Activated naive CD4-positive, alpha-beta T cell (primary cell): ENCODE data around the gene SH3RF3.

Experiments used
- DNase-seq, 4 experiments: peaks; one replicate each; lab custom pipeline; 2025; lab: John Stamatoyannopoulos, UW

SH3RF3 gene

GRCh38 chr2:109287413-109287812 lies 158.4 kb downstream of the SH3RF3 start:
- no peak for DNase-seq

DNA sequence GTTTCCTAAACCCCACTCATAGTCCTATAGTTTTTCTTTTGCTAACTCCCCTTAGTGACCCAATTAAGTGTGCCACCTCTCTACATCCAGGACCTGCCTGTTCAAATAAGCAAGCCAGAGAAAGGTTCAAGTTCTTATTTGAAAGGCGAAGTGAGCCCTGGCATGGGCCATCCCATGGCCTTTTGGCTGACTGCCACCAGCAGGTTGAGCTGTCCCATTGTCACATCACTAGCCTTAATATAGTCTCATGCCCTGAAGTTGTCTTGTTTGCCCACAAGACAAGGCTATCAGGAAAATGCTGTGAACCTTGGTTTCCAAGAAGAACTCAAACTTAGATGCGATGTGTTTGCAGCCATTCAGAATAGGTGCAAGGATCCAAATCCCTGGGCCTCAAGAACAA lies 158.8 kb downstream of the SH3RF3 start:
- DNase-seq = no peak

GRCh38 chr2:109288544-109289368 lies 159.8 kb downstream of the SH3RF3 start:
- DNase-seq = no peak

GRCh38 chr2:109289504-109290222 lies 160.7 kb downstream of the SH3RF3 start:
- no peak for DNase-seq

DNA sequence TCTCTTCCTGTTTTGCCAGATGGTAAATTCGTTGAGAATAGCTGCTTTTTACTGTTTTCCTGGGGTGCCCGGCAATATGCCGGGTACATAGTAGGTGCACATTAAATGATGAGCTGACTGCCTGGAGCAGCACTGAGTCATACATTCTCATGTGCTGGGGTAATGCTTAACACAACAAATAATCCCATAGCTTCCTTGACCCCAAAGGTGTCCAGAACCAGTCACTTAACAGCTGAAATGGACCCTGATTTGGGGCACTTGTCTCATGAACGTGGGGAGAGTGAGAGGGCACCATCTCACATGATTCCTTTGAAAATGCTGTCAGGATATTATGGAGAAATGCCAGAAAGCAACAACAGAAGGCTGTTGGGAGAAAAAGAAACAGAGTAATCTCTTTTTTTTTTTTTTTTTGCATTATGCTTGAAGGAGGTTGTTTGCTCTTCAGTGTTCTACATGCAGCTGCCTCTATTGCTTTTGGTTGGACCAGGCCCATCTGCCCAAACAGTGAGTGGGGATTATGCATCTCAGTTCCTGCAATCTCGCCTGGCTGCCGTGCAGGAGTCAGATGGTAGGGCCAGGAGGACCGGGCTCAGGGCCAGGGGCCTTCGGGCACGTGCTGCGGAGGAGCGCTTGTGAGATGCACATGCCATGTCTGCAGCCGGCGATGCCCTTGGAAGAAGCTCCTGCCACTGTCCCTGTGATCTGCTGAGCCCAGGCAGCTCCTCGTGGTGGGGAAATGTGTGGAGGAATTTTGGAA lies 162.1 kb downstream of the SH3RF3 start:
- DNase-seq = no peak

GRCh38 chr2:109292386-109292785 lies 163.4 kb downstream of the SH3RF3 start:
- DNase-seq = no peak

- no peak for DNase-seq
Observed at GRCh38 chr2:109293663-109294062, 164.7 kb downstream of the SH3RF3 start.

- no peak for DNase-seq
Observed at GRCh38 chr2:109294523-109294922, 165.5 kb downstream of the SH3RF3 start.

DNA sequence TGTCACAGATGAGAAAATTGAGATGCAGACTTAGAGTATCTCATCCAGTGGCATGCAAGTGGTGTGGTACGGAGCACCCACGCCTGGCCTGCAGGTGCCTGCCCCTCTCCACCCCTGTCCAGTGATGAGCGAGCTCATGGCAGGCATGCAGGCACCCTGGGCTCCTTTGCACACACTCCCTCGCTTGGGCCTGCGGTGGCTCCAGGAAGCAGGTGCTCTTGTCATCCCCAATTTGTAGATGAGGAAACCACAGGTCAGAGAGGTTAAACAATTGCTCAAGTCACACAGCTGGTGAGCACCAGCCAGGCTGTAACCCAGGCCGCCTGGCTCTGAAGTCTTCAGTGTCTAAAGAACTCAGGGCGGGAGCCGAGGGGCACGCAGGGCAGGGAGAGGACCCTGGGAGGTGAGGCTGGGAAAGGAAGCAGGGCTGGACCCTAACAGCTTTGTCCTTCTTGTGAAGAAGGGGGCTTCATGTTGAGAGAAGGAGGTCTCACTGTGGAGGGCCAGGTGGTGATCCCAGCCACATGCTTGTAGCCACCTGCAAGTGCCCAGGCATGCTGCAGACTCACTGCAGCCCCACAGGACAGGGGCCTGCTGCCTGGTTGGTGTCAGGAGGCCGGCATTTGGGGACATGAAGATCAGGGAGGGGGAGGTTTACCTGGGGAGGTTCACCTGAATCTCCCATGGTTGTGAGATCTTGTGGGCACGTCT lies 166.2 kb downstream of the SH3RF3 start:
- no peak for DNase-seq

DNA sequence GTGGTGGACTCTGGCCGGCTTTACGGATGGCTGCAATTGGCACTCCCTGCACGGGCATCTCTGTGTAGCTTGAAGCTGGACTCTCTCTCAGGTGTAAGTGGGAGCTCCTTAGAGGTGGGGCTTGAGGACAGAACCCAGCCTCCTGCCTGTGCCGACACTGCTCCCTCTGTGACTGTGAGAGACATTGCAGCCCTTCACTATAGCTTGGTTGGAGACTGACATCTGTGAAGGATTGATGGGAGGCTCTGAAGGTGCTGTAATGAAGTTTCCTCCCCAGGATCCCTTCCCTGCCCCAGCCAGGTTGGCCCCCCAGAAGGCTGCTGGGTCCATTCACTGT lies 166.7 kb downstream of the SH3RF3 start:
- DNase-seq = no peak

- DNase-seq = no peak
Observed at GRCh38 chr2:109297566-109298490, 168.8 kb downstream of the SH3RF3 start.

DNA sequence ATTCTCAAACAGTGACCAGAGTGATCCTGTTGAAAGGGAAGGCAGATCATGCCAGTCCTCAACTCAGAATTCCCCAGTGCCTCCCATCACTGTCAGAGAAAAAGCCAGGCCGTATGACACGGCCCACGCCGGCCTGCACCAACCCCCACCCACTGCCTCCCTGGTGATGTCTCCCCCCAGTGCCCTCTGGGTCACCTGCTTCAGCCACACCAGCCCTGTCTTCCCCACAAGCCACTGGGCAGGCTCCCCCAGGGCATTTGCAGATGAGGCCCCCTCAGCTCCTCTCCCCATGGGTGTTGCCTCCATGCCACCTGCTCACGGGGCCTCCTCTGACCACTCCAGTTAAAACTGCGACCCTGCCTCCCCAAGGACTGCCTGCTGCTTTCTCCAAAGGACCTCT lies 169.8 kb downstream of the SH3RF3 start:
- DNase-seq = no peak

- DNase-seq = no peak
Observed at GRCh38 chr2:109299536-109299935, 170.5 kb downstream of the SH3RF3 start.

- DNase-seq = no peak
Observed at GRCh38 chr2:109300582-109300981, 171.6 kb downstream of the SH3RF3 start.

DNA sequence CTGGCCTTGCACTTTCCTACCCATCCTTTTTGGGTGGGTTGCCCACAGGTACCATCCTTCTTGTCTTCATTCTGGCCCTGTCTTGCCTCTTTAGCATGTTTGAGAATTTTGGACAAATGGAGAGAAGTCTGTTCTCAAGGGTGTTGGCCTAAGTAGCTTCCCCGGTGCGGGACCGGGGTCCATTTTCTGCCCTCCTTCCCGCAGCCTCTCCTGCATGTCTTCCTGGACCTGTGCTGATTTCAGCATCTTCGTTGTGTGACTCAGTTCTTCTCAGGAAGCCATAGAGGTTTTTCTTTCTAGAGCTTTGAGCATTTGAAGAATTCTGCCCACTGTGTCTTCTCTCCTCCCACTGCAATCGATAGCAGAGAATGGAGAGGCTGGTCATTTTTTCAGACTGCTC lies 172.7 kb downstream of the SH3RF3 start:
- DNase-seq = no peak

DNA sequence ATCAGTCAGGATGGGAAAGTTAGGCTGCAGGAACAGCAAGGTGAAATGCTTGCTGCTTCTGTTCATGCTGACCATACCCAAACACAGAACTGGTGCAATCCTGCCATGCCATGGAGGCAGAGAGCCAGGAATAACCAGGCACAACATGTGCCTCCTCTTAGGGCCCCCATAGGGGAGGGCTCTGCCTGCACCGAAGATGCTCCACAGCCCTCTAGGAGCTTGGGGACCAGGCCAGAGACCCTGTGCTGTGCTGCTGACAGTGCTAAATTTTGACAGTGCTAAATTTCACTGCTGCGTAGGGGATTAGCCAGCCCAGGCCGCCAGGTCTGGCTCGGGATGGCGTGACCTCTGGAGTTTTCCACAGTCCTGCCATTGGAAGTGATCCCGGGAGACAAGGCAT lies 173.3 kb downstream of the SH3RF3 start:
- DNase-seq = no peak

- no peak for DNase-seq
Observed at GRCh38 chr2:109304242-109304641, 175.2 kb downstream of the SH3RF3 start.

GRCh38 chr2:109304731-109305470 lies 175.9 kb downstream of the SH3RF3 start:
- DNase-seq = no peak

- DNase-seq = no peak
Observed at GRCh38 chr2:109305490-109306167, 176.6 kb downstream of the SH3RF3 start.

- no peak for DNase-seq
Observed at GRCh38 chr2:109306190-109306589, 177.2 kb downstream of the SH3RF3 start.
